Gastroesophageal sphincter (tissue), 4 donors: Measurements from ENCODE around the gene SATB2. TPM values are rescaled to one million over a fixed set of nuclear protein-coding genes. Genes with fewer than 3 reads are reported as not detected.

Experiments
- ATAC-seq: fragments of 150-250 bp; one replicate; pipeline ENCODE4 v1.9.1; 2016; ENCODE audit warnings: mild to moderate bottlenecking, moderate library complexity
- H3K27ac ChIP-seq, 4 donors: fragments of 200-600 bp; sonication (generic) in 3 of 4; 1 replicate in 3 of 4; 2 replicates in 1 of 4; pipeline ENCODE4 v1.5.1; 2016 to 2019
- H3K27me3 ChIP-seq: fragments of 200-600 bp; sonication (generic); one replicate; pipeline ENCODE4 v1.5.1; 2019
- H3K36me3 ChIP-seq, 2 donors: fragments of 200-600 bp; sonication (generic); one replicate each; pipeline ENCODE4 v1.5.1; 2019; ENCODE audit warnings: control low read depth in 1 of 2
- H3K4me1 ChIP-seq, 3 donors: fragments of 200-600 bp; sonication (generic); 1 replicate in 2 of 3; 2 replicates in 1 of 3; pipeline ENCODE4 v1.5.1; 2016 to 2019; ENCODE audit warnings: control low read depth in 2 of 3
- H3K4me3 ChIP-seq, 2 donors: fragments of 200-600 bp; sonication (generic); one replicate each; pipeline ENCODE4 v1.5.1; 2019; ENCODE audit warnings: mild to moderate bottlenecking in 1 of 2, moderate library complexity in 1 of 2
- H3K9me3 ChIP-seq, 3 donors: fragments of 200-600 bp; sonication (generic); one replicate each; pipeline ENCODE4 v1.5.1; 2017 to 2019; ENCODE audit warnings: control low read depth in 2 of 3
- EP300 ChIP-seq: sonication (generic); formaldehyde crosslinking; IDR thresholded peaks from one replicate; pipeline ENCODE4 v1.6.1; 2017; ENCODE audit warnings: antibody characterized with exemption, mild to moderate bottlenecking
- POLR2A ChIP-seq, 2 donors: fragments of 450-650 bp; IDR thresholded peaks; one replicate each; pipeline ENCODE4 v1.6.1; 2017; ENCODE audit warnings: antibody characterized with exemption in 2 of 2, mild to moderate bottlenecking in 2 of 2, moderate library complexity in 1 of 2
- POLR2AphosphoS5 ChIP-seq: sonication (generic); formaldehyde crosslinking; IDR thresholded peaks from one replicate; pipeline ENCODE4 v1.6.1; 2017; ENCODE audit warnings: antibody characterized with exemption
- WGBS, 2 donors: methylation state at CpG; one replicate each; pipeline ENCODE4 v1.1.5; 2018; ENCODE audit warnings: low coverage in 1 of 2; 5-methylcytosine and 5-hydroxymethylcytosine counted together
- total RNA-seq, 4 donors: library from RNA; depleted of rRNA; stranded (reverse); fragments of >200 nt; gene quantifications; one replicate each; pipeline ENCODE4 v1.1.0, GENCODE V29; 2016
- TF ChIP-seq, protein P1 (sequence below), 4 experiments: fragments of 200-600 bp in 2 of 4; fragments of 450-650 bp in 2 of 4; sonication (generic) in 1 of 4; IDR thresholded peaks; one replicate each; pipeline ENCODE4 v1.5.1; 2017 to 2019; ENCODE audit warnings: antibody characterized with exemption in 4 of 4, mild to moderate bottlenecking in 2 of 4, moderate library complexity in 2 of 4

The SATB2 gene
- total RNA-seq, 4 donors from 2014 or later, result 2.2 to 6.7 (median 3.4) TPM

DNA sequence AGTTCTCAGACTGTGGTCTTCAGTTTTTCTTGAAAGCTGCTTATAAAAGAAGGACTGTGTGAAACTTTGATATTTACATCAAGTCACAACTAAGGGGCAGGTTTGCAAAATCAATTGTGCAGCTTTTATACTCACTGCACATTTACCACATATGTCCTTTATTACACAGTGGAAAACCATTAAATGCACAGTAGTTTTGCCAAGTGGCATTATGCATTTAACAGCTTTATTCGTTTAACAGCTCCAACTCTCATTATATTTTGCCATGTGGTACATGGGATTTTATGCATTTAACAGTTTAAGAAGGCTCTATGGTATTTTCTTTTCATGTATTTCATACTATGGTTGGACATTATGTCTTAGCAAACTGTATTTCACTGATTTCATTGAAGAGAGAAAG, 135.6 kb downstream of the SATB2 start:
- Histone ChIP-seq H3K27me3 (no peaks in the 10 kb centered on the region), H3K4me3 (no peak overlapping the region), H3K4me1 (no peaks in the 10 kb centered on the region), H3K9me3 (no peaks in the 10 kb centered on the region), H3K27ac (no peak overlapping the region), H3K36me3 (no peaks in the 10 kb centered on the region)
- ATAC-seq, result no peak
- WGBS, 2 donors, result 70 to 75% methylated on average over 1 of the region's 1 CpG
- TF ChIP-seq POLR2A (IDR thresholded peaks at IDR 0.05) (no peak), EP300 (no peak), POLR2AphosphoS5 (no peak)
- TF ChIP-seq, protein P1, sequence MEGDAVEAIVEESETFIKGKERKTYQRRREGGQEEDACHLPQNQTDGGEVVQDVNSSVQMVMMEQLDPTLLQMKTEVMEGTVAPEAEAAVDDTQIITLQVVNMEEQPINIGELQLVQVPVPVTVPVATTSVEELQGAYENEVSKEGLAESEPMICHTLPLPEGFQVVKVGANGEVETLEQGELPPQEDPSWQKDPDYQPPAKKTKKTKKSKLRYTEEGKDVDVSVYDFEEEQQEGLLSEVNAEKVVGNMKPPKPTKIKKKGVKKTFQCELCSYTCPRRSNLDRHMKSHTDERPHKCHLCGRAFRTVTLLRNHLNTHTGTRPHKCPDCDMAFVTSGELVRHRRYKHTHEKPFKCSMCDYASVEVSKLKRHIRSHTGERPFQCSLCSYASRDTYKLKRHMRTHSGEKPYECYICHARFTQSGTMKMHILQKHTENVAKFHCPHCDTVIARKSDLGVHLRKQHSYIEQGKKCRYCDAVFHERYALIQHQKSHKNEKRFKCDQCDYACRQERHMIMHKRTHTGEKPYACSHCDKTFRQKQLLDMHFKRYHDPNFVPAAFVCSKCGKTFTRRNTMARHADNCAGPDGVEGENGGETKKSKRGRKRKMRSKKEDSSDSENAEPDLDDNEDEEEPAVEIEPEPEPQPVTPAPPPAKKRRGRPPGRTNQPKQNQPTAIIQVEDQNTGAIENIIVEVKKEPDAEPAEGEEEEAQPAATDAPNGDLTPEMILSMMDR (IDR thresholded peaks at IDR 0.05), result no peak

DNA sequence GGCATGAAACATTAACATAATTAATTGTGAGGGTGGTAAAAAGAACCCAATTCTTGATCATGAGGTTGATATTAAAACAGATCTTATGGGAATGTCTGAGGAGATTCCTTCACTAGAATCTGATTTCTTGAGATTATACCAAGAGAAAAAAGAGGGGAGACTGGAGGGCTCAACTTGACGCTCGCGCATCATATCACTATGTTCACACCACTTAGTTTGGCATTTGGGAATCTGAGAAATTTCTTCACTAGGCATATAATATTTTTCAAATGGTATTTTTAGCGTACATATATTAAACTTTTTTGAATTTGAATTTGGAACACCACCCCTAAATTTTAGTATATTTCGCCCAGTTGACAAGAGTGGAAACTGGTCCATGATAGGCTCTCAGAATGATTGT, 140.1 kb downstream of the SATB2 start:
- Histone ChIP-seq H3K27me3 (no peaks in the 10 kb centered on the region), H3K9me3 (no peaks in the 10 kb centered on the region), H3K27ac (no peak overlapping the region), H3K4me1 (no peaks in the 10 kb centered on the region), H3K4me3 (no peak overlapping the region), H3K36me3 (no peaks in the 10 kb centered on the region)
- no peak for ATAC-seq
- TF ChIP-seq, protein P1 (IDR thresholded peaks at IDR 0.05), result no peak
- no peak for TF ChIP-seq EP300
- TF ChIP-seq POLR2A (IDR thresholded peaks at IDR 0.05), result no peak
- TF ChIP-seq POLR2AphosphoS5, result no peak
- 92 to 96% methylated on average over 5 of the region's 5 CpGs for WGBS, 2 donors

DNA sequence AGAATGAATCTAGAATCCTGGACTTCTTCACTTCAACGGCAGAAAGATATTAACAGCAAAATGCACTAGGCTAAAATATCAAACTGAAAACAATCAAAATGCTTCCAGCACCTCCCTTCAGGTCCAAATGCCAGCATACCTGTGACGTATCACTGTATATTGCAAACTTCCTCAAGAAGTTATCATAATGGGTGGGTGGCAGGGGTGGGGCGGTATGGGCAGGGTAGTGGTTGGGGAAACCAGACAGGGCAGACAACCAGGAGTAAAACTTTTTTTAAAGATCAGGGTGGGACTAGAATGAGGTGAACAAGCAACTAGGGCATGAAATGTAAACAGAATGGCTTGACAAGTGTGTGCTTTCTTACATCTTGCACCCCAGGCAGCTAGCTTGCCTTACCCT, 140.9 kb downstream of the SATB2 start:
- WGBS, 2 donors, result 83 to 89% methylated on average over 2 of the region's 3 CpGs

DNA sequence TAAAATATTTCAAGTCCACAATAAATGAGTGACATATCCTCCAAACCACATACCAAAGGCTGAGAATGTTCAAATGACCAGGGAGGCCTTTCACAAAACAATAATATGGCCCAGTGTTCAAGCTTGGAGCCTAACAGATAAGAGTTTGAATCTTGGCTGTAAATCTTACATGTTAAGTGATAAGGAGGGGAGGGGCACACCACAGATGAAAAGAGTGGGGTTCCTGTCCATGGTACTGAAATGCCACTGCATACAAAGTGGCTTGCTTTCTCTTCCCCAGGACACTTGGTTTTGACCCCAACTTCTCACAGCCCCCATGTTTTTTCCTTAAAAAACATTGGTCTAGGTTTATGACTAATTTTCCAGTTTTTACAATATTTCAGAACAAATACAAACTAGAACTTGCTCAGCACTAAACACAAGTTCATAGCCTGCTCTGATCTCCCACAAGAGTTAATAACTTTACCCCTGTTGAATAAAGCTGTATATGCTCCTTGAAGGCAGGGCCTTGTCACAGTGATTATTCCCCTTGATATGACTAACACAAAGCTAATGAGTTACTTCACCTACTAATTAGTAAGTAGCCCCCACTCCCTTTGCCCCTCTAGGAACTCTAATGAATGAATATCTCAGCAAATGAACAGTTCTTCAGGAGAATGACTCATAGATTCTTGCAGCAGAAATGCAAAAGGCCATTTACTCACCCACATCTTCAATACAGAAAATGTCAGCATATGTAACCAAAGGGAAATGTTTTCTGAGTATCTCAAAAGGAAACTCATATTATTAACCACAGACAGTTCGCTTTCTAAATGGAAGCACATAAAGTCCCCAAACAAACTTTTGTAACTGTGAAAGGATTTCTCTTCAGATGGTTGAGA, 142.2 kb downstream of the SATB2 start:
- Histone ChIP-seq H3K27ac (no peak overlapping the region), H3K4me1 (no peaks in the 10 kb centered on the region), H3K27me3 (no peaks in the 10 kb centered on the region), H3K9me3 (no peaks in the 10 kb centered on the region), H3K36me3 (no peaks in the 10 kb centered on the region), H3K4me3 (no peak overlapping the region)
- ATAC-seq, result no peak
- TF ChIP-seq EP300 (no peak), POLR2AphosphoS5 (no peak), POLR2A (IDR thresholded peaks at IDR 0.05) (no peak)
- TF ChIP-seq, protein P1 (IDR thresholded peaks at IDR 0.05), result no peak
- WGBS, 2 donors, result 79 to 87% methylated on average over 1 of the region's 1 CpG

More for the DNA sequence above, 140.9 kb downstream of the SATB2 start:
- Histone ChIP-seq H3K4me3 (no peak overlapping the region), H3K36me3 (no peaks in the 10 kb centered on the region), H3K27ac (no peak overlapping the region), H3K9me3 (no peaks in the 10 kb centered on the region), H3K4me1 (no peaks in the 10 kb centered on the region), H3K27me3 (no peaks in the 10 kb centered on the region)
- ATAC-seq, result no peak
- TF ChIP-seq, protein P1 (IDR thresholded peaks at IDR 0.05), result no peak
- TF ChIP-seq POLR2AphosphoS5 (no peak), POLR2A (IDR thresholded peaks at IDR 0.05) (no peak), EP300 (no peak)

DNA sequence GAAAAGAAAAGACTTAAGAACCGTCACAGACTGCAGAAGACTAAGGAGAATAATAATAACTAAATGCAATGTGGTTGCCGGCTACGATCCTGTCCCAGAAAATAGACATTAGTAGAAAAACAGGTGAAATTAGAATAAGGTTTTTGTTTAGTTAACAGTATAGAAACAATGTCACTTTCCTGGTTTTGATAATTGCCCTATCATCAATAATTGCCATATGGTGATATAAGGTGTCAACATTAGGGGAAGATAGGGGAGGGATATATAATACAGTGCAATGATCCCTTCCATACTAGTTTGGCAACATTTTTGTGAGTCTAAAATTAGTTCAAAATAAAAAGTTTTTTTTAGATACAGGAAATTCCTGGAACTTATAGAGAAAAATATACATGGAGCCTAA, 144.8 kb downstream of the SATB2 start:
- no peak overlapping the region for H3K4me3 ChIP-seq
- H3K4me1 ChIP-seq, result no peaks in the 10 kb centered on the region
- TF ChIP-seq, protein P1 (IDR thresholded peaks at IDR 0.05), result no peak
- TF ChIP-seq POLR2A (IDR thresholded peaks at IDR 0.05), result no peak
- no peak for TF ChIP-seq POLR2AphosphoS5
- TF ChIP-seq EP300, result no peak
- ATAC-seq, result no peak
- H3K36me3 ChIP-seq, result peaks cover 0 to 8% of the 10 kb centered on the region in 2 donors
- no peak overlapping the region for H3K27ac ChIP-seq
- no peaks in the 10 kb centered on the region for H3K27me3 ChIP-seq
- H3K9me3 ChIP-seq, result no peaks in the 10 kb centered on the region
- 81 to 93% methylated on average over 3 of the region's 3 CpGs for WGBS, 2 donors
